Activated naive CD4-positive, alpha-beta T cell (primary cell): ENCODE data around the gene MACF1.

ENCODE experiments used
- DNase-seq, 4 experiments: peaks; one replicate each; lab custom pipeline; 2025; lab: John Stamatoyannopoulos, UW

MACF1 gene

DNA sequence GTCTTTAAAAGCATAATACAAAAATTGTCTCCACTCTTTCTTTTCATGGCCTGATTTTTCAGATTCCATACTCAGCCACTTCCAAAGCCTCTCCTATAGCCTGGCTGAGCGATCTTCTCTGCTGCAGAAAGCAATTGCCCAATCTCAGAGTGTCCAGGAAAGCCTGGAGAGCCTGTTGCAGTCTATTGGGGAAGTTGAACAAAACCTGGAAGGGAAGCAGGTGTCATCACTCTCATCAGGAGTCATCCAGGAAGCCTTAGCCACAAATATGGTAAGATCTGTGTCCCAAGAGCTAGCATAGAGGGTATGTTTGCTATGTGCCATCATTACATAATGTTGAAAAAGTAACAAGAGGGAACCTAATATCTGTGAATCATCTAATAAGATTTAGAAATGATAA is 156.2 kb downstream of the MACF1 start:
- DNase-seq = no peak

GRCh38 chr1:39361446-39361845 is 157.0 kb downstream of the MACF1 start:
- no peak for DNase-seq

GRCh38 chr1:39363267-39363666 is 158.8 kb downstream of the MACF1 start:
- DNase-seq = no peak

DNA sequence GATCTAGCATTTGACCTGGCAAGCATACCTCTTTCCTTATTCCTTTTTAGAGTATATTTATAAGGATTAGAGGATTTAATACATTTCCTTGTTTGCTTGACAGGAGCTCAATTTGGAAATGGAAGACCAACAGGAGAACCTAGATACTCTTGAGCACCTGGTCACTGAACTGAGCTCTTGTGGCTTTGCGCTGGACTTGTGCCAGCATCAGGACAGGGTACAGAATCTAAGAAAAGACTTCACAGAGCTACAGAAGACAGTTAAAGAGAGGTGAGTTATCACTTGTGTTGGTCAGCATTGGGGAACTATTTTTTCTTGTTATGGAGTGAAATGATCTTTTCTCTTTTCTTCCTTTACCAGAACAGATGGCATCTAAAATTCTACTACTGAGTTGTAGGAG is 163.6 kb downstream of the MACF1 start:
- no peak for DNase-seq

GRCh38 chr1:39369565-39369964 is 165.1 kb downstream of the MACF1 start:
- DNase-seq = no peak

DNA sequence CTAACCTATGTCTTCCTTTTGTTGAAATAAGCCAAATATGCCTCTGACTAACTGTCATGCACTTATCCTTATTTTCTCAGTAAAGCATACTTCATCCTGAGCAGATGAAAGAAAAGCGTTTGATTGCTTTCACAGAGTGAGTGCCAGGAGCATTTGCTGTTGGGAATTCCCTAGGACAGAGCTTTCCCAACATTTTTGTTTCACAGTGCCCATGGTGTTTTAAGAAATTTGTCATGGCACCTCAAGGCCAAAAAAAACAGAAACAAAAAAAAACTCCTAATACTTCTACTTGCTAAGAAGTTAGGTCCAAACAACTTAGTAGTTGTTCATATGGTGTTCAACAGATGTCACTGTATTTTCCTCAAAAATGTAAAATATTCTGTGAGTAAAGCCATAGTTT is 166.1 kb downstream of the MACF1 start:
- DNase-seq = no peak

- DNase-seq = no peak
These were observed 167.6 kb downstream of the MACF1 start for GRCh38 chr1:39372105-39372504.

DNA sequence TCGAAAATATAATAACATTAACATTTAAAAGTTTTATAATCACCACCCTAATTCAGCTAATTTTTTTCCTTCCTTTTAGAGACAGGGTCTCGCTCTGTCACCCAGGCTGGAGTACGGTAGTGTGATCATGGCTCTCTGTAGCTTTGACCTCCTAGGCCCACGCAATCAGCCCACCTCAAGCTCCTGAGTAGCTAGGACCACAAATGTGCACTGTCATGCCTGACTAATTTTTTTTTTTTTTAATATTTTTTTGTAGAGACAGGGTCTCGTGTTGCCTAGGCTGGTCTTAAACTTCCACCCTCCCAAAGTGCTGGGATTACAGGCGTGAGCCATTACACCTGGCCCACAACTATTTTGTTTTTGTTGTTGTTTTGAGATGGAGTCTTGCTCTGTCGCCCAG is 172.2 kb downstream of the MACF1 start:
- DNase-seq = no peak

DNA sequence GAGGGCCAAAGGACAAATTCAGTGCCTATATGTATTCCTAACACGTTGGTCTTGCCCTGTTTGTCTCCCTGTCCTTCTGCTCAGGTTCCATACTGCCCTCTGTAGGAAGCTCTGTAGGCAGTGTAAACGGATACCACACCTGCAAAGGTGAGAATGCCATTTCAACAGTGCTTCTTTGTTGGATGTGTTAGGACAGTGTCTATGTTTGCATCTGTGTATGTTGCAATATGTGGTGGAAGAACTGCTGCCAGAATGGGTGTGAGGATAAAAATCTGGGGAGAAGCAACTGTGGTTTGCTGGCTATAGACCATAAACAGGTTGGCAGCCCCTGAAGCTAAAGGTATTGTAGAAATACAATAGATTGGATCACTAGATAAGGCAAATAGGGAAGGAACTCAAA is 173.9 kb downstream of the MACF1 start:
- DNase-seq = no peak

DNA sequence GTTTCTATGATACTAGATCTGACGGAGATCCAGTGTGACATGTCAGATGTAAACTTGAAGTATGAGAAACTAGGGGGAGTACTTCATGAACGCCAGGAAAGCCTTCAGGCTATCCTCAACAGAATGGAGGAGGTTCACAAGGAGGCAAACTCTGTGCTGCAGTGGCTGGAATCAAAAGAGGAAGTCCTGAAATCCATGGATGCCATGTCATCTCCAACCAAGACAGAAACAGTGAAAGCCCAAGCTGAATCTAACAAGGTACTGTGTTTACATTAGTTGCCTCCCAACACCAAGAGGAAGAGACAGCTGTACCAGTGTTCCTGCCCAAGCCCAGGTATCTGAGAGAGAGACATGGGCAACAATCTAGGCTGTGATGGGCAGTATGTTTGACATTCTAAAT is 174.7 kb downstream of the MACF1 start:
- DNase-seq = no peak

- DNase-seq = no peak
These were observed 175.5 kb downstream of the MACF1 start for GRCh38 chr1:39380036-39380435.

GRCh38 chr1:39381839-39382238 is 177.3 kb downstream of the MACF1 start:
- DNase-seq = no peak

GRCh38 chr1:39384305-39384704 is 179.8 kb downstream of the MACF1 start:
- DNase-seq = no peak

DNA sequence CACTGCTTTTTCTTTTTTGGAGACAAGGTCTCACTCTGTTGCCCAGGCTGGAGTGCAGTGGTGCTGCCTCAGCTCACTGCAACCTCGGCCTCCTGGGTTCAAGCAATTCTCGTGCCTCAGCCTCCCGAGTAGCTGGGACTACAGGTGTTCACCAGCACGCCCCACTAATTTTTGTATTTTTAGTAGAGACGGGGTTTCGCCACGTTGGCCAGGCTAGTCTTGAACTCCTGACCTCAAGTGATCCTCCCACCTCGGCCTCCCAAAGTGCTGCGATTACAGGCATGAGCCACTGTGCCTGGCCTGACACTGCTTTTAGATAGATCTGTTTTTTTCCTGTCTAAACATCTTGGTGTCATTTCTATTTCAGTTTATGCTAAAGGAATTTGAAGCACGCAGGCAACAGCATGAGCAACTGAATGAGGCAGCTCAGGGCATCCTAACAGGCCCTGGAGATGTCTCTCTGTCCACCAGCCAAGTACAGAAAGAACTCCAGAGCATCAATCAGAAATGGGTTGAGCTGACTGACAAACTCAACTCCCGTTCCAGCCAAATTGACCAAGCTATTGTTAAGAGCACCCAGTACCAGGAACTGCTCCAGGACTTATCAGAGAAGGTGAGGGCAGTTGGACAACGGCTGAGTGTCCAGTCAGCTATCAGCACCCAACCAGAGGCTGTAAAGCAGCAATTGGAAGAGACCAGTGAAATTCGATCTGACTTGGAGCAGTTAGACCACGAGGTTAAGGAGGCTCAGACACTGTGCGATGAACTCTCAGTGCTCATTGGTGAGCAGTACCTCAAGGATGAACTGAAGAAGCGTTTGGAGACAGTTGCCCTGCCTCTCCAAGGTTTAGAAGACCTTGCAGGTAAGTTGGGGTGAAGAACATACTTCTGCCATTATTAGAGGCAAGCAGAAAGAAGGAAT is 180.8 kb downstream of the MACF1 start:
- DNase-seq = no peak

DNA sequence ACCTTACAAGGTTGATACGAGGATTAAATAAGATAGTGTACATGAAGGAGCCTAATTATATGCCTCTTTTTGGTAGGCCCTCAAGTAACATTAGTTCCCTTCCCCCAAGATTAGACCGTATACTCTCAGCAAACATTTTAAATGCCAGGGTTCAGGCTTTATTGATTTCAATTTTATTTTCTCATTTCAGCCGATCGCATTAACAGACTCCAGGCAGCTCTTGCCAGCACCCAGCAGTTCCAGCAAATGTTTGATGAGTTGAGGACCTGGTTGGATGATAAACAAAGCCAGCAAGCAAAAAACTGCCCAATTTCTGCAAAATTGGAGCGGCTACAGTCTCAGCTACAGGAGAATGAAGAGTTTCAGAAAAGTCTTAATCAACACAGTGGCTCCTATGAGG is 182.5 kb downstream of the MACF1 start:
- no peak for DNase-seq

DNA sequence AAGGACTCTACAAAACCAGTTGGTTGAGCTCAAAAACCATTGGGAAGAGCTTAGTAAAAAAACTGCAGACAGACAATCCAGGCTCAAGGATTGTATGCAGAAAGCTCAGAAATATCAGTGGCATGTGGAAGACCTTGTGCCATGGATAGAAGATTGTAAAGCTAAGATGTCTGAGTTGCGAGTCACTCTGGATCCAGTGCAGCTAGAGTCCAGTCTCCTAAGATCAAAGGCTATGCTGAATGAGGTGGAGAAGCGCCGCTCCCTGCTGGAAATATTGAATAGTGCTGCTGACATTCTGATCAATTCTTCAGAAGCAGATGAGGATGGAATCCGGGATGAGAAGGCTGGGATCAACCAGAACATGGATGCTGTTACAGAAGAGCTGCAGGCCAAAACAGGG is 183.0 kb downstream of the MACF1 start:
- no peak for DNase-seq

DNA sequence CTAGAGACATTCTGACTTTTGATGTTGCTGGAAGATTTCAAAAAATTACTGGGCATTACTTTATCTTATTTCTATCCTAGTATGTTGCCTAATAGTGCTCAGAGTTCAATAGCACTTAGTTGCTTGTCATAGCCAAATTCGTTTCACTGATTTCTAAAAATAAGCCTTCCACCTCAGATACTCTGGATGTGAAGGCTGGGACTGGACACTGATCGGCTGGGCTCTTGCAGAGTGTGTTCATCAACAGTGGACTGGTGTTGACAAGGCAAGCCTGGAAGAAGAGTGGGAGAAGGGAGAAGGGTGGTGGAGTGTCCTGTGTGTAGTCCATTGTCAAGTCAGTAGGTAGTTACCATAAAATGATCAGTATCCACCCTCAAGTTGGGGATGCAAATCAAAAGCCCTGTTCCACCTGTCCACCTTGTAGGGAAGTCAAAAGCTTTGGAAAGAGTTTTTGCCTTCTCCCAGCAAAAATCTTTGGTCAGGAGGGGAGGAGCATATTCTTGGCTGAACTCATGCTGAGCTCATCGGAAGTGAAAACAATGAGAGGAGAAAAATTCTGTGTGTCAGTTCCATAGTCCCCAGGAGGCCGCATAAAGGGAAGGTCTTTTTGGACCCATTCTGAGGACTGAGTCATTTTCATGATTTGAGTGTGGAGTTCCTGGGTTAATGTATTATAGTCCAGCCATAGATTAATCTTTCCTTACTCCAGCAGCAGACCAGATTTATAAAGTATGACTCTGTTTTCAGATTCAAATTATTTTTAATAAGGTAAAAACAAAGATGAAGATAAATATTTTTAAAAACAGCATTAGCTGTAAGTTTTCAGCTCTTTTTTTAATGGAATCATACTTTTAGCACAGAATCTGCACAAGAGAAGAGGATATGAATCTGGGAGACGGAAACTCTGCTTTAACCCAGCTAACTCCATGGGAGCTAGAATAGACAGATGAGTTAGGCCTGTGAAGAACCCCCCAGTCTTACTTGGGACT is 187.5 kb downstream of the MACF1 start:
- no peak for DNase-seq

- no peak for DNase-seq
These were observed 188.5 kb downstream of the MACF1 start for GRCh38 chr1:39392851-39393573.

DNA sequence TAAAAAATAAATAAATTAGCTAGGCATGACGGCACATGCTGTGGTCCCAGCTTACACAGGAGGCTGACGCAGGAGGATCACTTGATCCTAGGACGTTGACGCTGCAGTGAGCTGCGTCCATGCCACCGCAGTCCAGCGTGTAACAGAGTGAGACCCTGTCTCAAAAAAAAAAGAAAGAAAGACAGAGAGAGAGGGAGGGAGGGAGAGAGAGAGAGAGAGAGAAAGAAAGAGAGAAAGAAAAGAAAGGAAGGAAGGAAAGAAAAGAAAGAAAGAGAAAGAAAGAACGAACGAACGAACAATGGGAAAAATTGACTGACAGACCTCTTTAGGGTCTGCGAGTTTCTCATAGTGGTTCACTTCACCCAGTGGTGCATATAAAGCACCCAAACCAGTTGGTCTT is 189.2 kb downstream of the MACF1 start:
- DNase-seq = no peak

DNA sequence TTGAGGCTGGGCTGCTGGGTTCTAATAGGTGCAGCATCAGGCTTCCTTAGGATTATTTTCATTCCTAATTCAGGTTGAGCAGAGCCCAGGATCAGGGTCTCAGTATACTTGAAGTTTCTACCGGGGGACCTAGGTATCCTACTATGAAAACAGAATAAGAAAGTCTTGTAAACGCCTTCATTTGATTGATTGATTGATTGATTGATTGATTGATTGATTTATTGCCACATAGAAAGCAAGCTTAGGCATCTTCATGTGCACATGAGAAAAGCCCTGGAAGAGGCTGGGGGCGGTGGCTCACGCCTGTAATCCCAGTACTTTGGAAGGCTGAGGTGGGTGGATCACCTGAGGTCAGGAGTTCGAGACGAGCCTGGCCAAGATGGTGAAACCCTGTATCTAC is 189.6 kb downstream of the MACF1 start:
- DNase-seq = no peak

DNA sequence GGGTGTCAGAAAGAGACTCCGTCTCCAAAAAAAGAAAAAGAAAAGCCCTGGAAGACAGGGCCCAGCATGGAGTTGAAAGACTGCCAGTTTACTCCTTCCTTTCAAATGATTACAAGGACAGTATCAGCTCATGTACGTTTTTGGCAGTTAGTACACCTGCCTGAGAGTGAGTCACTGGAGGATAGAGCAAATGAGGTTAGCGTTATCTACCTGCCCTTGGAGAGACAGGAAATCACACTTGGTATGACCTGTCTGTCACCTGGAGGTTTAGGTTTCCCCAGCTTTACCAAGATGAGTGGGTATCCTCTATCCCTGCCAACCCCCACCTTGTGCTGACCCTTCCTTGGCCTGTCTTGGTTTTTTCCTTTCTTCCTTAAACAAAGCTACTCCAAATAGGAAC is 190.1 kb downstream of the MACF1 start:
- DNase-seq = no peak

GRCh38 chr1:39395357-39395831 is 190.9 kb downstream of the MACF1 start:
- DNase-seq = no peak
